IPS DF 19.7 (cell line): Measurements from ENCODE around the gene MAPKAPK3.
A peak's percentile ranks its signal among the peaks of the same experiment; 100 is the strongest.

ENCODE experiments used
- DNase-seq: peaks from one replicate; pipeline ENCODE4 v3.0.0-alpha.2; 2013; ENCODE audit warnings: low read depth, low spot score

The MAPKAPK3 gene

DNA sequence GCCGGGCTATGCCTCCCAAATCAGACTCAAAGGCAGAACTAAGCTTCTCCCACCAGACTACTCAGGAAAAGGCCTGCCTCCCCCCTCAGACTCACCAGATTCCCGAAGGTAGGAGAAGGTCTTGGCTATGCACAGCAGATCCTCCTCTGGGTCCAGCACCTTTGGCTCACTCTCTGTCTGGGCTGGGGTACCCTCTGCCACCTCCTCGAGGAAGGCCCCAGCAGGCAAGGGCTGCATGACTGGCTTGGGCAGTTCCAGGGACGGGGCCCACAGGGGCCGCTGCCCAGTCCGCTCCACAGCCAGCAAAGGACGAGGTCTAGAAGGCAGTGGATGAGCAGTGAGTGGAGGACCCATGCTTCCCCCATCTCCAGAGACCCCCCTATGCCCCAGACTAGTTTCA lies 8.7 kb upstream of the MAPKAPK3 start:
- DNase-seq: no peak

DNA sequence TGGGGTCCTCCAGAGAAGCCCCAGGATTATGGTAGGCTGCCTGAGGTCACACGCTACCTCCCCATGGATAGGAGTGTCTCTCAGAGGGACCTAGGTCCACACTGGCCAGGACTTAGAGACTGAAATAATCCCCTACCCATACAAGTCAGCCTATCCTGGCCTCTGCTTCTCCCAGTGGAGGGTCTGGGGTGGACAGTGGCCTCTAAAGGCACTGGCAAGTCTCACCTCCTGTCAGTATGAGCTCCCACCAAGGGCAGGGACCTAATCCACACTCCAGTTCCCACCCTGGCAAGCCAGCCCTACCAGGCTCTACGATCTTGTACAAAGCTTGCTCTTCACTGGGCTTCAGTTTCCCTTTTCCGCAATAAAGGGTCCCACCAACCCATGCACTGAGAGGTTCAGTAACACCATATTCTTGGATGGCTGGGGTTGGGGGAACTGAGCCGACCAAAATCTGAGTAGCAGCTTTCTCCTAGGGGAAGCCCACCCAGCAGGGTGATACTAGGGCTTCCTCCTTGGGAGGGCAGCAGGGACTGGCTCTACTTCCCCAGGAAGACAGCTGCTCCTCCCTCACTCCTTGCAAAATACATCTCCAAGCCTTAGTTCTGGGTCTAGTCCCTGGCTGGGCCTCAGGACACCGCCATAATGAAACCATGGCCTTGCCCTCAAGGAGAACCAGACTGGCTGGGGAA lies 7.7 kb upstream of the MAPKAPK3 start:
- no peak for DNase-seq

DNA sequence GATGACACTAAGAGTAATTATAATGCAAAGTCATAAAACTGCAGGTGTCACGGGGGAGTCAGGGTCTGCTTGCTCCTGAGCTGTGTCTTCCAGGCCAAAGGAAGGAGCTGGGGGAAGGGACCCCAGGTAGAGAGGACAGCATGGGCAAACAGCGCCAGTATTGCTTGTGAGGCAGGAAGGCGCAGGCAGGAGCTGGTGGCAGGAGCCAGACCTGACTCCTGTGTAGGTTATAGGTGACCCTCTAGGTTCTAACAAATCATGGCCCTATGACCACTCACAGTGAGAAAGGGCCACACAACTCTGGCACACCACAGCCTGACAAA lies 7.2 kb upstream of the MAPKAPK3 start:
- DNase-seq: no peak

GRCh38 chr3:50610181-50610971 lies 6.6 kb upstream of the MAPKAPK3 start:
- no peak for DNase-seq

GRCh38 chr3:50610992-50611463 lies 5.9 kb upstream of the MAPKAPK3 start:
- DNase-seq: no peak

DNA sequence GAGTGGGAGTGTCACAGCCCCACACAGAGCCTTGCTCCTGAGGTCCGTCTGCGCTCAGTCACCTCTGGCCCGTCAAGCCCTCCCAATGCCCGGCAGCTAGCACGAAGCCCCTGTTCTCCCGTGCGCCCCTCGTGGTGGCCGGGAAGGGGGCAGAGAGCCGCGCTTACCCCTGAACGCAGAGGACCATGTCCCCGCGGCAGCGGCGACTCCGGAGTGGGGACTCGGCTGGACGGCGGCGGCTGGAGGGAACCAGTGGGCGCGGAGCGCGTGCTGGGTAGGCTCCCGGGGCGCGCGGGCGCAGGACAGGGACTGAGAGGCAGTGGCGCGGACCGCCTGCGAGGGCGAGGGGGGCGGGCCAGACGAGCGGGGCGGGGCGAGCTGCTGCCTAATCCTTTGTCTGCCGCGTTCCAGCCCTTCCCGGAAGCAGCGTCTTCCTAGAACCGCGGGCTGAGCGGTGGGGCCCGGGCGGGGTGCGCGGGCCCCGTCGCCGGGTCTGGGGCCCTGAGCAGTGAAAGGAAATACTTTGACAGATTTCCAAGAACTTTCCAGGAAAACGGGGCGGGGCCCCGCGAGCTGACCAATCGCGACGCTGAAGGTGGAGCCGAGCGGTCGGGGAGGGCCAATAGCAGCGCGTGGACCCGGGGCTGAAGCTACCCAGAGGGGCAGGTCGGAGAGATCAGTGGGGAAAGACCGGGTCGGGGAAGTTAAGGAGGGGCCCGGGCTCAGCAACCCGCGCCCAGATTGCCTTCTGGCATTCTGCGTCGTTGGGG lies 5.3 kb upstream of the MAPKAPK3 start, which contains the start of gene CISH:
Gene CISH (minus strand): TSS at position 311 of the 770 bp plus-strand sequence. CDS start 124 bp downstream, at position 187.
- DNase-seq: peak; percentile 76

DNA sequence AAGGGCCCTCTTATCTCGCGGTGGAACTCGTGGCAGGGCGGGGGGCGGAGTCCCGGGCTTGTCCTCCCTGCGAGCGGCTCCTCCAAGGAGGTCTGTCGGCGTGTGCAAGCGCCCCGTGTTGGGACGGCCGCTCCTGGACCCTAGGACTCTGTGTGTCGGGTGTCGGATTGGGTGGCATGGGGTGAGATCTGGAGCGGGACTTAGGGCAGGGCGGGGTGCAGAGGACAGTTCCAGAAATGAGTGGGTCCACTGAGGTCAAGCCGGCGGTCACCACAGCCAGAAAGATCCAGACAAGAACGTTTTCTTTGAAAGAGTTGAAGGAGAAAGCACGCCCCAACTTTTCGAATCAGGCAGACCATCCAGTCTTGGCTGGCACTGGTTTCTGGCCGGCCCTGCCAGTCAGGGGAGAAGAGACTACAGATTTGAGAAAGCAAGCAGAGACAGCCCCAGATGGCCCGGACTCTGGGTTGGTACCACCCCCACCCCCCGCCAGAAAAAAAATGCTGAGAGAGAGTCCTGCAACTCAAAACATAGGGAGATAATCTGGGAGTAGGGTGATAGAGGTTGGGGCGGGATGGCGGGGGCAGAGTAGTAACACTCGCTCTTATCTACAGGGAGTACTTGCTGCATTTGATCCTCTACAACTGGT lies 4.6 kb upstream of the MAPKAPK3 start:
- no peak for DNase-seq

- no peak for DNase-seq
Observed at GRCh38 chr3:50612970-50613846, 3.7 kb upstream of the MAPKAPK3 start.

- DNase-seq: no peak
Observed at GRCh38 chr3:50615190-50615589, 1.8 kb upstream of the MAPKAPK3 start.

- DNase-seq: peak; percentile 71
Observed at GRCh38 chr3:50616003-50616769, 765 bp upstream of the MAPKAPK3 start.

GRCh38 chr3:50616770-50617095 lies 218 bp upstream of the MAPKAPK3 start:
- no peak for DNase-seq

- DNase-seq: no peak
Observed at GRCh38 chr3:50617911-50618481, 1.0 kb downstream of the MAPKAPK3 start.

DNA sequence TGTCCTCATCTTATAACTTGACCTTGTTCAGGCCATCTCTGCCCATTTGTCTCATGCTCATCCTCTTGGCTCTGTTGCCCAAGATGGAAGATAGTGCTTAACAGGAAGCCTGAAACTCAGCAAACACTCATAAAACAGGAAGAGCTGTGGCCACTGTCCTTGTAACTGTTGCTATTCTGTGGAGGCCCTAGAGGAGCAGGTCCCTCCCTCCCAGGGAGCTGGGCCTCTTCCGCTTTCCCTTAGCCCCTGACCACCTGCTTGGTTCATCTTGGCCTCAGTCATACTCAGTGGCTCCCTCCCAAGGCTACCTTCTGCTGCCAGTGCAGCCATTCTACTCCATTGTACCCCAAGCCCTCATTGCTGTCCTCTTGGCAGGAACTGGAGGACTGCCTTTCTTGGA lies 3.5 kb downstream of the MAPKAPK3 start:
- no peak for DNase-seq

GRCh38 chr3:50620820-50621219 lies 3.9 kb downstream of the MAPKAPK3 start:
- DNase-seq: no peak

- DNase-seq: no peak
Observed at GRCh38 chr3:50622881-50623280, 5.9 kb downstream of the MAPKAPK3 start.

- DNase-seq: no peak
Observed at GRCh38 chr3:50623840-50624474, 7.0 kb downstream of the MAPKAPK3 start.

GRCh38 chr3:50624634-50625033 lies 7.7 kb downstream of the MAPKAPK3 start:
- DNase-seq: no peak

GRCh38 chr3:50625231-50626182 lies 8.6 kb downstream of the MAPKAPK3 start:
- no peak for DNase-seq
